ENCODE measurements around the gene HPGDS.
"Not testable (repeated sequence)": the region's sequence is repeated elsewhere in the genome, so short reads cannot be mapped to it uniquely, and the experiment has no call there.

Gene HPGDS

GRCh38 chr4:94356444-94356843 lies 13.8 kb upstream of the HPGDS start:
- DNase-seq: no peak

DNA sequence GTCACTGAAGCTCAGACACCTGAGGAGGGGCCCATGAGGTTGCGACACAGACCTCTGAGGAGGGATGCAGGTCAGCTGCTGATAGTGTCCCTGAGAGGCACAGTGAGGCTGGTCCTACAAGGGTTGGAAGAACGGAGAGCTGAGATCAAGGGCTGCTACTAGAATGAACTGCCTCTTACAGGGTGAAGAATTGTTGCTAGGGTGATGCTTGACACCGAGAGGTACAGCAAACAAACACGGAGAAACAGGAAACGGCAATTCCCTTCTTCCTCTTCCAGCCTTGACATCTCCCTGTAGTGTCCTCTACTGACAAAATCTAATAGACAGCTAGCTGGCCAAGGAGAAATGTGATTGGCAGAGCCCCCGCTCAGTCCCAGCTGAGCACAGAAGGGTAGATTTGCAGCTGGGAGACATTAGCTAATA lies 11.8 kb upstream of the HPGDS start:
- no peak for DNase-seq

DNA sequence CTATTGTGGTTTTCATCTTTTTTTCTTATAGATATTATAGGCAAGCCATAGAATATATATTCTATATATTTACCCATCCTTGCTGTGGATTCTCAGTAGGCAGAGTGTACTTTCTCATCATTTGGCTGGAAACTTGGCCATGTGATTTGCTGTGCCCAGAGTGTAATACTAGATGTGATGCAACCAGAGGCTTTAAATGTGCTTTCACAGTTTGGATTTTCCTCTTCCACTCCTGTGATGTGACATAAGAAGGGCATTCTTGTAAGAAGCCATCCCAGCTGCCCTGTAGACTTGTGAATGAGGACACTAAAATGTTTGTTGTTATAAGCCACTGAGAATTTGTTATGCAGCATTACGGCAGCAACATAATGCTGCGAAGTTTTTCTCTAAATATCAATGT lies 10.4 kb upstream of the HPGDS start:
- DNase-seq: no peak

GRCh38 chr4:94352163-94352562 lies 9.5 kb upstream of the HPGDS start:
- no peak for DNase-seq

DNA sequence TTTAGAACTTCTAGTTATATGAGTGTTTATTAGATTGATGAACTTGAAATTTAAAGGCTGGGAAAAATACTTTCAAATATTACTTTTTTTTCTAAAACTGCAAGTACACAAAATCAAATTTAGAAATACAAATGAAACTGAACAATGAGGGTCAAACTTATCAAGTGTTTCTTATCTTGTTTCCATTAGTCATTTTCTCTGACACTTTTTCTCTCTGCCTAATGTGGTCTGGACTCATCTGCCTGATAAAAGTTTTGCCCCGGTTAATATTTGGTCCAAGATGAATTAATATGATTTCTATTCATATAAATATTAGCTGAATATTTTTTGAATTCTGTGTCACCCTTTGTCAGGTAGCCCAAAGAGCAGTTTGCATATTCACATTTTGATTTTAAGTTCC lies 8.7 kb upstream of the HPGDS start:
- DNase-seq: no peak

DNA sequence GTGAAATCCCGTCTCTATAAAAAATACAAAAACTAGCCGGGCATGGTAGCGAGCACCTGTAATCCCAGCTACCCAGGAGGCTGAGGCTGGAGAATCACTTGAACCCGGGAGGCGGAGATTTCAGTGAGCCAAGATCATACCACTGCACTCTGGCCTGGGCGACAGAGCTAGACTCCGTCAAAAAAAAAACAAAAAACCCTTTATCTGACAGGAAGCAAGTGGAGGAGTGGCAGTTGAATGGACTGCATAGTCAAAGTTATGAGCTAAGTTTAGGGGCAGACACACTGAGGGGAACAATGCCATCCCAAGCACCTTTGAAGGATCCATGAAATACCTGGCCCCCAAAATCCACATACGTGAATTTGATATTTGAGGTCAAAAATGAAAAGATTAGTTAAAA lies 7.5 kb upstream of the HPGDS start:
- DNase-seq: no peak

DNA sequence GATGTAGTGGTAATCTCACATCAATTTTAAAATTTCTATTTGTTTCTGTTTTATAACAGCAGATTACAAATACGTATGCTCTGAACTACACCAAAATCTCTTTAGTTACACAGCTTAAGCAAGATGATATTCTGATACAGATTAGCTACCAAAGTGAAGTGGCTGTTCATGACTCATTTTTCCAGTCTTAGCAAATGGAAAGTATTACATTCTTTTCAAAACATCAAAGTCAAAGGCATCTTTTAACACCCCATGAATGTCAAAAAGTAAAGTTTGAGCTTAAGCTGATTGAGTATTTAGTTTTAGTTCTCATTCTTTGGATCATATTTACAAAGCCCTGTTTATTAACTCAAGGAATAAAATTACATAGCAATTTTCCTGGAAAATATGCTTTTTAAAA lies 6.6 kb upstream of the HPGDS start:
- no peak for DNase-seq

- DNase-seq: no peak
Observed at GRCh38 chr4:94348666-94349065, 6.0 kb upstream of the HPGDS start.

DNA sequence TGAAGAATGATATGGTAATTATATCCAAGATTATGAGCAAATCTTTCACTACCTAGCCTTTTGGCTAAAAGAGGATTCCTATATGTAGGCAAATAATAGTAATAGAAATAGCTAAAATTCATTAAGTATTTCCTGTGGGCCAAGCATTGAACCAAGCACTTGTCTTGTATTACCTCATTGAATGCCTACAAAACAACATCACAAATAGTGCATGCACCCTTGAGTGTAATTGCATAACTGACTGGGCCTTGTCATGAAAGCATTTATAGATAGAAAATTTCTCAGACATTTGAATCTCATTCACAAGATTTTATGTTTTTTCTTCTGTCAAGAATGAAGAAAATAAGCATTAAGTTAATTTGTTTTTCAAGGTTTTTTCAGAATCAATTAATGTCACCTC lies 3.9 kb upstream of the HPGDS start:
- no peak for DNase-seq

GRCh38 chr4:94345969-94346368 lies 3.3 kb upstream of the HPGDS start:
- no peak for DNase-seq

DNA sequence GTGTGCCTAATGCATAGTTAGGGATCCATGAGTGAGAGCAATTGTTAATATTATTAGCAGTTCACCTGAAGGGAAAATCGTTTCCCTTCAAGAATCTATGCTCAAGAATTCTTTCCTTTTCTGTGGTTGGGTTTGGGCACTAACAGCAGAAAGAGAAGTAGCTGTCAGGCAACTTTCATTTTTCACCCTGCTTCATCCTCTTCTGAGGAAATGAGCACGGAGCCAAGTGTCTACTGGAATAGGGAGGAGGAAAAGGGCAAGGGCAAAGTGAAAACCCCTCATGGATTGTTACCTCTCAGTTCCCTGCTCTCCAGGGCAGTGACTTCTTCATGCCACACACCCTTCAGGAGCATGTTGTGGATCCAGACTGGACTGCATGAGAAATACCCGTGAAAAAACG lies 2.6 kb upstream of the HPGDS start:
- DNase-seq: no peak

- DNase-seq: no peak
Observed at GRCh38 chr4:94344457-94344856, 1.8 kb upstream of the HPGDS start.

DNA sequence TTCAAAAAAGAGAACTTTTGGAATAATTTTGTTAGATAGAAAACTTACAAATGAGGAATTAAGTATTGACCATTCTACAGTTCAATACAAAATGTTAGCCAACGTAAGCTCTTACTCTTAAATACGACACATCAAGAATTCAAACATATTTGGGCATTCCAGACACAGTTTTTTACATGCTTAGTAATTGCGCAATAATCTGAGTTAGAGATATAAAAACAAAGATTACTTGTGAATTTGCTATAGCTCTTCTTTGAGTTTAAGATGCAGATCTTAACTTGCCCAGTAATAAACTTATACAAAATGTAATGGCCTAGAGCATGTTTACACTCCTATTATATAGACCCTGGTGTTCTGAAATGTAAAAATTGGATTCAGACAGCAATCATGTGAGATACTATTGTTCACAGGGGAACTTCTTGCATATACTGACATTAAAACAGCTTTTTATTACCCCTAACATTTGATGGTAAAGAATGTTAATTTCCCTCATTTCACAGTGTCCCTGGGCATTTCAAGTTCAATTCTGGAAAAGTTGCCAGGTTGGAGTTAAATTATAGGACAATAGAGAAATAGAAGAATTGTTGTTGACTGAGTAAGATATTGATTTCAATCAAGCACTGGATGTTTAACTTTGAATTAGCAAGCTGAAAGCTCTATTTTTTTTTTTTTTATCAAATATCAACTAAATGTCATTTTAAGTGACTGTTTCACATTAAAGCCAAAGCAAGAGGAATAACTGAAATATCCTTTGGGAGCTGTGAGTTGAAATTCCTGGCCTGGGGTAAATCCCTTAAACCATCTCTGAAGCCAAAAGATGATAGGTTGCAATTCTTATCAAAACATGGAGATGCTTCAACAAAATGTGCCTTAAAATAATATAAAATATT lies 910 bp downstream of the HPGDS start:
- DNase-seq: no peak

DNA sequence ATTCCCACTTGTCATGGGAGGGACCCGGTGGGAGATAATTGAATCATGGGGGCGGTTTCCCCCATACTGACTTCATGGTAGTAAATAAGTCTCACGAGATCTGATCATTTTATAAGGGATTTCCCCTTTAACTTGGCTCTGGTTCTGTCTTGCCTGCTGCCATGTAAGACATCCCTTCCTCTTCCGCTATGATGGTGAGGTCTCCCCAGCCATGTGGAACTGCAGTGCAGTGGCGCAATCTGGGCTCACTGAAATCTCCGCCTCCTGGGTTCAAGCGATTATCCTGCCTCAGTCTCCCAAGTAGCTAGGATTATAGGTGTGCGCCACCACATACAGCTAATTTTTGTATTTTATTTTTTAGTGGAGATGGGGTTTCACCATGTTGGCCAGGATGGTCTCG lies 2.9 kb downstream of the HPGDS start:
- DNase-seq: no peak

- no peak for DNase-seq
Observed at GRCh38 chr4:94338681-94339351, 3.8 kb downstream of the HPGDS start.

DNA sequence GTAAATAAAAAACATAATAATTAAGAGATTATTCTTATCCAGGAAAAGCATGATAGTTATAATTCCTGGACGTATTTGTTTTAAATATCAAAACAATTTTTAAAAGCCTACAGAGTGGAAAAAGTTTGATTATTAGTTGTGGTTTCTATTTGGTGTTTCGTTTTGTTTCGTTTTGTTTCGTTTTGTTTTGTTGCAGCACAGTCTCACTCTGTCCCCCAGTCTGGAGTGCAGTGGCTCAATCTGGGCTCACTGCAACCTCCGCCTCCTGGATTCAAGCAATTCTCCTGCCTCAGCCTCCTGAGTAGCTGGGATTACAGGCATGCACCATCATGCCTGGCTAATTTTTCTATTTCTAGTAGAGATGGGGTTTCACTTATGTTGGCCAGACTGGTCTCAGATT lies 5.8 kb downstream of the HPGDS start:
- DNase-seq: not testable (repeated sequence)

- no peak for DNase-seq
Observed at GRCh38 chr4:94336303-94336702, 6.3 kb downstream of the HPGDS start.

DNA sequence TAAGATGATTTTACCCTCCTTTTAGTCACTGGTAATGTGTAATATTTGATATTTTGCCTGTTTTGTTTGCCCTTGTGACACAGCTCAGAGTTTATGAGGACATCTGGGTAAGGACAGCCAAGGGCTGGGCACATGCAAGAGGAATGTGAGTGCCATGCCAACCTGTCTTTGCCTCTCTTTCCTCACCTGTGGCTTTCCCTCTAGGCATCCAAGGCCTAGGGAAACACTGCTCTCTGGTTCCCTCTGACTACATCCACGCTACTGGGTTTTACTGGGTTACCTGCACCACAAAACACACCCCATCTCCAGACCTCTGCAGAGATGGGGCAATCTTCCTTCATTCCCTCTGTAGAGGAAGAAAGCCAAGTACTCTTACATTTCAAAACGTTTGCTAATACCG lies 7.7 kb downstream of the HPGDS start:
- DNase-seq: no peak

GRCh38 chr4:94334476-94334875 lies 8.2 kb downstream of the HPGDS start:
- DNase-seq: no peak

DNA sequence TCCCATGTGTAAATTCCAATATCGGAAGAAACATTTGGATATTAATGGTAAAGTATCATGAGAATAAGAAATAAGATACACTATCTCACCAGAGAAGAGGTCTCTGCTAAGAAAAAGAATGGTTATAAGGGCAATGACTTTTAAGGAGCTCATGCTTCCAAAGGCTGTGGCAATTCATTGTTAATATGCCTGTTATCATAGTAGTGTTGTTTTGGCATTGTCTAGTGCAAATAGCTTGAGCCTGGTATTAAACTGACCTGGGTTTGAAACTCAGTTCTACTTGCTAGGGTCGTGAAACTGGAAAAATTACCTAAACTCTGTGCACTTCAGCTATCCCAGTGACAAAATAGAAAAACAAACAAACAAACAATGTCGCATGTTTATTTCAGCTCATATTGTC lies 8.8 kb downstream of the HPGDS start:
- no peak for DNase-seq

GRCh38 chr4:94332983-94333590 lies 9.5 kb downstream of the HPGDS start:
- DNase-seq: no peak

DNA sequence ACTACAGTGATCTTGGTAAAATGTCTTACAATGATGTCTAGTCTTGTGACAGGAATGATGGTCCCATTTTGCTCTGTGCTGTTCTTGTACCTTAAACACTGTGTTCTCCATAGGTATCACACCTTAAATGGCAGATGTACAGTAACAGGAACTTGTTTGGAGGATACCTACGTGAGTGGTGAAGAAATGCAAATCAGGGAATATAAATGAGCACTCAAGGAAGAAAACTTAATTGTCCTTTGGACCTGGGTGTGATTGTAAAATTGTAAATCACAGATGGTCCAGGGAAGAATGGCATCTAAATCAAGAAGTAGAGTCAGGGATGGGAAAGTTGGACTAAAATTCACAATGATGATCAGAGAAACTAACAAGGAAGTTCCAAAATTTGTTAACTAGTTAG lies 12.7 kb downstream of the HPGDS start:
- no peak for DNase-seq

DNA sequence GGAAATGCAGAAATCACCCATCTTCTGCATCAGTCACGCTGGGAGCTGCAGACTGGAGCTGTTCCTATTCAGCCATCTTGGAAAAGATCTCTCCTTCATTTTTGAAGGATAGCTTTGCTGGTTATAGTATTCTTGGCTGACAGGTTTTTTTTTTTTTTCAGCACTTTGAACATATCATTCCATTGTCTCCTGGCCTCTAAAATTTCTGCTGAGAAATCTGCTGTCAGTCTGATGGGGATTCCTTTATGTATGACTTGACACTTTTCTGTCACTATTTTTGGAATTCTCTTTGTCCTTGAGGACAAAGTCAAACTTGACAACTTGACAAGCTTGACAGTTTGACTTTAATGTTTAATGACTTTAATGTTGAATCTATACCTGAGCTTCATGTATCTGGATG lies 16.8 kb downstream of the HPGDS start:
- no peak for DNase-seq

GRCh38 chr4:94319927-94320326 lies 22.7 kb downstream of the HPGDS start:
- not testable (repeated sequence) for DNase-seq
